Chondrocyte (in vitro differentiated cells): ENCODE data around the gene FMO2. TPM values are rescaled to one million over a fixed set of nuclear protein-coding genes. Genes with fewer than 3 reads are reported as not detected.

Experiments used
- DNase-seq: peaks from one replicate; pipeline ENCODE4 v3.0.0; 2021; ENCODE audit warnings: mixed read lengths, low spot score
- H3K27ac Mint-ChIP-seq: one replicate; pipeline ENCODE4 v1.8.0; 2021; ENCODE audit warnings: mild to moderate bottlenecking, moderate library complexity, mixed read lengths; ENCODE audit not compliant: unreplicated experiment
- H3K27me3 Mint-ChIP-seq: 2 replicates; pipeline ENCODE4 v1.8.0; 2021; ENCODE audit warnings: low read depth, mixed read lengths
- H3K36me3 Mint-ChIP-seq: 2 replicates; pipeline ENCODE4 v1.8.0; 2021; ENCODE audit warnings: low read depth, mixed read lengths
- H3K4me1 Mint-ChIP-seq: 2 replicates; pipeline ENCODE4 v1.8.0; 2021; ENCODE audit warnings: low read depth, mild to moderate bottlenecking, mixed read lengths
- H3K4me3 Mint-ChIP-seq: one replicate; pipeline ENCODE4 v1.8.0; 2021; ENCODE audit warnings: mild to moderate bottlenecking, moderate library complexity, mixed read lengths; ENCODE audit not compliant: unreplicated experiment
- H3K9me3 Mint-ChIP-seq: 2 replicates; pipeline ENCODE4 v1.8.0; 2021; ENCODE audit warnings: low read depth, mixed read lengths
- total RNA-seq: library from RNA; stranded (reverse); gene quantifications from 3 replicates; pipeline ENCODE4 v1.2.1, GENCODE V29; 2021
- TF ChIP-seq, protein P1 (sequence below): fragments of 200-600 bp; sonication (generic); IDR thresholded peaks from 2 replicates; pipeline ENCODE4 v1.5.0; 2021; ENCODE audit warnings: antibody characterized with exemption, mild to moderate bottlenecking, moderate library complexity

Gene FMO2
- total RNA-seq, 1 donor from 2014 or later = 0.55 TPM

DNA sequence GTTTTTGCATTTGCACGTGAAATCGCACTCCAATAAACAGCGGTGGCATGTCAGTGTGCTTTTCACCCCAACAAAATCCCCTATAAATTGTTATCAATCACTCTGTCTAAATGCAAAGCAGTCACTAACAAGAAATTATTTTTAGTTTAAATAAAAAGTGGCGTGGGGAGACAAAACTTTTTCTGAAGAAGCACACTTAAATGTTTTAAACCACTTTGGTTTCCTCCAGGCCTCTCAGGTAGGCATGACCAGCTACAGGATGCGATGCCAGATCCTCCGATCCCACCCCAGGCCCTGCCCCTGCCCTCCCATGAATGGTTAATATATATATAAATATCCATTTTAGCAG, 66.8 kb downstream of the FMO2 start:
- Mint-ChIP-seq H3K27me3 (peaks cover 4% of the 10 kb centered on the region), H3K4me1 (peaks cover 18% of the 10 kb centered on the region), H3K4me3 (peak overlapping the region; percentile 92), H3K27ac (no peak overlapping the region), H3K9me3 (no peaks in the 10 kb centered on the region), H3K36me3 (no peaks in the 10 kb centered on the region)
- TF ChIP-seq, protein P1, sequence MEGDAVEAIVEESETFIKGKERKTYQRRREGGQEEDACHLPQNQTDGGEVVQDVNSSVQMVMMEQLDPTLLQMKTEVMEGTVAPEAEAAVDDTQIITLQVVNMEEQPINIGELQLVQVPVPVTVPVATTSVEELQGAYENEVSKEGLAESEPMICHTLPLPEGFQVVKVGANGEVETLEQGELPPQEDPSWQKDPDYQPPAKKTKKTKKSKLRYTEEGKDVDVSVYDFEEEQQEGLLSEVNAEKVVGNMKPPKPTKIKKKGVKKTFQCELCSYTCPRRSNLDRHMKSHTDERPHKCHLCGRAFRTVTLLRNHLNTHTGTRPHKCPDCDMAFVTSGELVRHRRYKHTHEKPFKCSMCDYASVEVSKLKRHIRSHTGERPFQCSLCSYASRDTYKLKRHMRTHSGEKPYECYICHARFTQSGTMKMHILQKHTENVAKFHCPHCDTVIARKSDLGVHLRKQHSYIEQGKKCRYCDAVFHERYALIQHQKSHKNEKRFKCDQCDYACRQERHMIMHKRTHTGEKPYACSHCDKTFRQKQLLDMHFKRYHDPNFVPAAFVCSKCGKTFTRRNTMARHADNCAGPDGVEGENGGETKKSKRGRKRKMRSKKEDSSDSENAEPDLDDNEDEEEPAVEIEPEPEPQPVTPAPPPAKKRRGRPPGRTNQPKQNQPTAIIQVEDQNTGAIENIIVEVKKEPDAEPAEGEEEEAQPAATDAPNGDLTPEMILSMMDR = peak; percentile 33
- no peak for DNase-seq

GRCh38 chr1:171252482-171252881, 67.4 kb downstream of the FMO2 start:
- H3K9me3 Mint-ChIP-seq = no peaks in the 10 kb centered on the region
- DNase-seq = no peak
- TF ChIP-seq, protein P1 = no peak
- peaks cover 4% of the 10 kb centered on the region for H3K27me3 Mint-ChIP-seq
- no peaks in the 10 kb centered on the region for H3K36me3 Mint-ChIP-seq
- H3K4me1 Mint-ChIP-seq = peaks cover 15% of the 10 kb centered on the region
- no peak overlapping the region for H3K4me3 Mint-ChIP-seq
- H3K27ac Mint-ChIP-seq = no peak overlapping the region

- TF ChIP-seq, protein P1 = no peak
- H3K27ac Mint-ChIP-seq = no peak overlapping the region
- no peaks in the 10 kb centered on the region for H3K36me3 Mint-ChIP-seq
- peaks cover 11% of the 10 kb centered on the region for H3K4me1 Mint-ChIP-seq
- peaks cover 4% of the 10 kb centered on the region for H3K27me3 Mint-ChIP-seq
- no peak for DNase-seq
- H3K4me3 Mint-ChIP-seq = no peak overlapping the region
- no peaks in the 10 kb centered on the region for H3K9me3 Mint-ChIP-seq
These were observed 69.8 kb downstream of the FMO2 start for GRCh38 chr1:171254859-171255258.

DNA sequence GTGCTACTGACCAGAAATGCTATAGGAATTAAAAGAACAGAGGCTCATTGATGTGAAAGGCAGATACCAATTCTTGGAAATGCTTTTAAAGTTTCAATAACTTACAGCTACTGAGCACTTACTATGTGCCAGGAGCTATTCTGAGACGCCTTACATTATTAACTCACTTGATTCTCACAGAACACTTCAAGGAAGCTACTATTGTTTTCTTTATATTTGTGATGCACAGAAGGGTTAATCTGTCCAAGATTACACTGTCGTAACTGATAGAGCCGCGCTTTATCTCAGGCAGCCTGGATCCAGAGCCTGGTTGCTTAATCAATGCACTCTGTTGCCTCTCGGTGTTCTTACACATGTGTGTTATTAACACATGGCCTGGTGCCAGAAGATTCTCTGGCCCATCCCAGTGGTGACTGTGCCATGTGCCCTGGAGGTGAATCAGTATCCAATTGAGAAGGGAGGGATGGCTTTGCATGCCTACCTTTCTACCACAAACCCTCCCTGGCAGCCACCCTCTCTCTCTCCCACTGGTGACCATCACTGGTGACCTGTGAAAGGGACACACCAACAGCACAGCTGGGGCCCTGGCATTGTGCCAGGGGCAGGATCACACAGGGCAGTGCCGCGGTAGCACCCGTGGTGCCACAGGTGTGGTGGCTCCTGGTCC, 72.0 kb downstream of the FMO2 start:
- Mint-ChIP-seq H3K27ac (no peak overlapping the region), H3K4me3 (no peak overlapping the region), H3K9me3 (no peaks in the 10 kb centered on the region), H3K27me3 (peaks cover 2% of the 10 kb centered on the region), H3K4me1 (peaks cover 5% of the 10 kb centered on the region), H3K36me3 (no peaks in the 10 kb centered on the region)
- no peak for DNase-seq
- TF ChIP-seq, protein P1 = no peak

- TF ChIP-seq, protein P1 = no peak
- Mint-ChIP-seq H3K9me3 (no peaks in the 10 kb centered on the region), H3K36me3 (no peaks in the 10 kb centered on the region), H3K27ac (no peak overlapping the region), H3K4me1 (peaks cover 3% of the 10 kb centered on the region), H3K27me3 (peaks cover 2% of the 10 kb centered on the region), H3K4me3 (no peak overlapping the region)
- no peak for DNase-seq
These were observed 72.5 kb downstream of the FMO2 start for GRCh38 chr1:171257607-171258076.
